Activated naive CD8-positive, alpha-beta T cell treated with anti-CD3 and anti-CD28 coated beads, Interleukin-2, amount 10 ng/mL, durations not matched to agents 7 days and 5 days (primary cell): ENCODE results near the gene NFIX. TPM values are rescaled to one million over a fixed set of nuclear protein-coding genes. Genes with fewer than 3 reads are reported as not detected.
"Not testable (repeated sequence)": the region's sequence is repeated elsewhere in the genome, so short reads cannot be mapped to it uniquely, and the experiment has no call there.

ENCODE experiments used
- ATAC-seq: fragments of 150-1000 bp; cut with Tn5 transposase; one replicate; pipeline ENCODE4 v1.10.0; 2021; ENCODE audit warnings: low read depth, moderate library complexity
- POLR2A ChIA-PET: fragments of 350-600 bp; sonication (Branson Sonifier 250); formaldehyde crosslinking; loops from one replicate; lab custom pipeline; 2021; ENCODE audit warnings: antibody characterized with exemption; lab: Charles Lee
- DNase-seq: peaks from one replicate; pipeline ENCODE4 v3.0.0; 2021
- H3K27ac Mint-ChIP-seq: one replicate; pipeline ENCODE4 v1.8.0; 2022; ENCODE audit warnings: mild to moderate bottlenecking, mixed read lengths
- H3K27me3 Mint-ChIP-seq: one replicate; pipeline ENCODE4 v1.8.0; 2022; ENCODE audit warnings: mild to moderate bottlenecking, moderate library complexity, mixed read lengths
- H3K36me3 Mint-ChIP-seq: one replicate; pipeline ENCODE4 v1.8.0; 2021; ENCODE audit warnings: mild to moderate bottlenecking, mixed read lengths
- H3K4me1 Mint-ChIP-seq: one replicate; pipeline ENCODE4 v1.8.0; 2021; ENCODE audit warnings: mixed read lengths
- H3K4me3 Mint-ChIP-seq: one replicate; pipeline ENCODE4 v1.8.0; 2022; ENCODE audit warnings: mild to moderate bottlenecking, moderate library complexity, mixed read lengths
- H3K9me3 Mint-ChIP-seq: one replicate; pipeline ENCODE4 v1.8.0; 2021; ENCODE audit warnings: mixed read lengths
- total RNA-seq, 2 experiments: library from RNA; stranded (reverse); gene quantifications; one replicate each; pipeline ENCODE4 v1.2.3, GENCODE V29; 2021

The NFIX gene
- total RNA-seq, 2 experiments from 2014 or later: 1.5 to 2.5 TPM

- no peaks in the 10 kb centered on the region for H3K36me3 Mint-ChIP-seq
- no peak for DNase-seq
- H3K27me3 Mint-ChIP-seq: no peaks in the 10 kb centered on the region
- POLR2A ChIA-PET: no interaction called here
- H3K27ac Mint-ChIP-seq: no peak within 1 kb of the TSS
- H3K9me3 Mint-ChIP-seq: no peaks in the 10 kb centered on the region
- ATAC-seq: no peak
- peaks cover 6% of the 10 kb centered on the region for H3K4me1 Mint-ChIP-seq
- no peak within 1 kb of the TSS for H3K4me3 Mint-ChIP-seq
These were observed 25.8 kb upstream of the NFIX start, which contains the start of gene DAND5 for GRCh38 chr19:12969292-12969988. TSS of gene DAND5 (plus strand) at chr19:12969576. CDS start at chr19:12969661, 85 bp downstream.

- Mint-ChIP-seq H3K9me3 (no peaks in the 10 kb centered on the region), H3K4me1 (peaks cover 2% of the 10 kb centered on the region), H3K27me3 (no peaks in the 10 kb centered on the region), H3K36me3 (no peaks in the 10 kb centered on the region), H3K4me3 (no peak overlapping the region), H3K27ac (no peak overlapping the region)
- no peak for ATAC-seq
- DNase-seq: no peak
- POLR2A ChIA-PET: no interaction called here
These were observed 25.0 kb upstream of the NFIX start for GRCh38 chr19:12970070-12970820.

- Mint-ChIP-seq H3K27ac (no peak overlapping the region), H3K36me3 (no peaks in the 10 kb centered on the region), H3K27me3 (peaks cover 7% of the 10 kb centered on the region), H3K4me3 (no peak overlapping the region), H3K4me1 (peaks cover 3% of the 10 kb centered on the region), H3K9me3 (no peaks in the 10 kb centered on the region)
- no peak for ATAC-seq
- POLR2A ChIA-PET: no interaction called here
- no peak for DNase-seq
These were observed 22.0 kb upstream of the NFIX start for GRCh38 chr19:12973236-12973635.

DNA sequence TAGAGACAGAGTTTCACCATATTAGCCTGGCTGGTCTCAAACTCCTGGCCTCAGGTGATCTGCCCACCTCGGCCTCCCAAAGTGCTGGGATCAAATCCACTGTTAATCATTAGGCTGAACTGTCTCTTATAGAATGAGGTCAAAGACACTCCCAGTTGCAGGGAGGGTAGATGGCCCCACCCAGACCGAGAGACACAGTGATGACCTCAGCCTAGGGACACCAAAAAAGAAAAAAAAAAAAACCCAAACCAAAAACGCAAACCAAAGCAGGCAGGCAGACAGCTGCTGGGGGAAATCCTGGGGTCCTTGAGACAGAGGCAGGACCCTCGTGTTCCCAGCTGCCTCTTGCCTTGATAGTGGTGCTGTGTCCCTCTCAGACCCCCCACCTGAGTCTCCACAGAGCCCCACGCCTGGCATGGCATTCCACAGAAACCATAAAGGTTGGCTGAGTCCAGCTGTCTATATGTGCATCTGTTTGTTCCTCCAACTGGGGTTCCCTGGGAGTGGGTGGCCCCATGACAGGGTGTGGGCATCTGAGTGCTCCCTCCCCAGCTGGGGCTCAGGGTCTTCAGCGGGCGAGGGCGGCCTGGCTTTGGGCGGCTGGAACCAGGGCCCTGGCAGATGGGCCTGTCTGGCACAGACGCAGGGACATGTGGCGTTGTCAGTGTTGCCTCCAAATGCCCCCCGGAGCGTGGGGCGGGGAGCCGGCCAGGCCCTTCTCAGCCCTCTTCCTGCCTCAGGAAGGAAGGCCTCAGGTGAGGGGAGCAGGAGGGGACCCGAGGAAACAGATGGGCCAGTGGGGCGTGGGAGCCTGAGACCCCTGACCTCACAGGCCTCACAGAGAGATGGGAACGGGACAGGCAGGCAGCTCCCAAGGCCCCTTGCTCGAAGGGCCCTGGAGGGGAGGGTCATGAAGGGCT lies 20.7 kb upstream of the NFIX start:
- Mint-ChIP-seq H3K4me1 (peaks cover 3% of the 10 kb centered on the region), H3K4me3 (no peak overlapping the region), H3K27me3 (peaks cover 7% of the 10 kb centered on the region), H3K27ac (no peak overlapping the region), H3K36me3 (no peaks in the 10 kb centered on the region), H3K9me3 (no peaks in the 10 kb centered on the region)
- no peak for DNase-seq
- POLR2A ChIA-PET: no interaction called here
- ATAC-seq: no peak

DNA sequence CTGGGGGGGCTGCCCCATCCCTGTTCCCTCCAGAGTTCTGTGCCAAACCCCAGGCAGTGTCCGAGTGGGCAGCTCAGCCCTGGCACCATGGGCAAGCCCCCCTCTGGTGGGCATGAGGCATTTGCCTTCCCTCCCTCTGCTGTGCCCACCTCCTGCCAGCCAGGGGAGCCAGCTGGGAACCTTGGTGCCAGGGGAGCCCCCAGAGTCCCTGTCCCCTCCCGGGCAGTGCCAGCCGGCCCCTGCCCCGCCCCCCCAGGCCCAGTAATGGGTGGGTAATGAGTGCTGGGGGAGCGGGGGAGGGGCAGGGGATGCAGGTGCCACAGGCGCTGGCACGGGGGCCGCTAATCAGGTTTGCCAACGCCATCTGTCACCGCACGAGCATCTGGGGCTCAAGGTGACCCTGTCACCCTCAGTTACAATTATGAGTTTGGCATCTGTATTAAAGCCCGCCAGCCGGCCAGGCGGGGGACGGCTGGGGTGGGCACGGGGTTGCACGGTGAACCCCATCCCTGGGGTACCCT lies 20.0 kb upstream of the NFIX start:
- POLR2A ChIA-PET: no interaction called here
- Mint-ChIP-seq H3K9me3 (no peaks in the 10 kb centered on the region), H3K4me1 (peaks cover 3% of the 10 kb centered on the region), H3K36me3 (no peaks in the 10 kb centered on the region), H3K27ac (no peak overlapping the region), H3K4me3 (no peak overlapping the region), H3K27me3 (peaks cover 7% of the 10 kb centered on the region)
- no peak for DNase-seq
- ATAC-seq: no peak

- H3K36me3 Mint-ChIP-seq, H3K4me1 Mint-ChIP-seq, POLR2A ChIA-PET, H3K27me3 Mint-ChIP-seq, H3K9me3 Mint-ChIP-seq, DNase-seq, H3K4me3 Mint-ChIP-seq, H3K27ac Mint-ChIP-seq, ATAC-seq: not testable (repeated sequence)
These were observed 19.2 kb upstream of the NFIX start for GRCh38 chr19:12976109-12976508.

DNA sequence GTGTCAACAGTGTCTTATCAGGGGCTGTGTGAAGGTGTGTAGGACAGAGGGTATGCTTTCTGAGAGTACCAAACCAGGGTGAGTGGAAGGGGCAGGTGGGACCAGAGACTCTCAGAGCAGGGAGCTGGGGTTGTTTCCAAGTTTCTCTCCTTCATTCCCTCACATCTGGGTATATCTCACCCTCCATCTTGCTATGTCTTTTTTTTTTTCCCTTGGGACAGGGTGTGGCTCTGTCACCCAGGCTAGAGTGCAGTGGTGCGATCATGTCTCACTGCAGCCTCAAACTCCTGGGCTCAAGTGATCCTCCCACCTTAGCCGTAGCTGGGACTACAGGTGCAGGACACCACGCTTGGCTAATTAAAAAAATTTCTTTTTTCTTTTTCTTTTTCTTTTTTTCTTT lies 15.3 kb upstream of the NFIX start:
- DNase-seq: no peak
- no peaks in the 10 kb centered on the region for H3K9me3 Mint-ChIP-seq
- H3K27me3 Mint-ChIP-seq: peaks cover 7% of the 10 kb centered on the region
- H3K4me3 Mint-ChIP-seq: no peak overlapping the region
- H3K4me1 Mint-ChIP-seq: peaks cover 3% of the 10 kb centered on the region
- POLR2A ChIA-PET: no interaction called here
- no peak overlapping the region for H3K27ac Mint-ChIP-seq
- H3K36me3 Mint-ChIP-seq: no peaks in the 10 kb centered on the region
- ATAC-seq: no peak

- Mint-ChIP-seq H3K9me3 (no peaks in the 10 kb centered on the region), H3K4me3 (no peak overlapping the region), H3K36me3 (no peaks in the 10 kb centered on the region), H3K4me1 (peaks cover 4% of the 10 kb centered on the region), H3K27me3 (peaks cover 2% of the 10 kb centered on the region), H3K27ac (no peak overlapping the region)
- ATAC-seq: no peak
- POLR2A ChIA-PET: no interaction called here
- DNase-seq: no peak
These were observed 12.6 kb upstream of the NFIX start for GRCh38 chr19:12982648-12983047.

DNA sequence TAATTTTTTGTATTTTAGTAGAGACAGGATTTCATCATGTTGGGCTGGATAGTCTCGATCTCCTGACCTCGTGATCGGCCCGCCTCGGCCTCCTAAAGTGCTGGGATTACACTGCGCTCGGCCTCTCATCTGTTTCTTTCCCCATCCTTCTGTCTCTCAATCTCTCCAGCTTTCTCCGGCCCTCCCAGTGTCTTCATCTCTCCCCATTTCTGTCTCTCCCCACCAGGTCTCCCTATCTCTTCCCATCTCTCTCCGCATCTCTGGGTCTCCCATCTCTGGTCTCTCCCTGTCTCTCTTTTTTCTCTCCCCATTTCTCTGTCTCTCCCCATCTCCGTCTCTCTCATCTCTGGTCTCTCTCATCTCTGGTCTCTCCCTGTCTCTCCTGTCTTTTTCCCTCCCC lies 12.2 kb upstream of the NFIX start:
- Mint-ChIP-seq H3K9me3 (no peaks in the 10 kb centered on the region), H3K36me3 (no peaks in the 10 kb centered on the region), H3K27me3 (no peaks in the 10 kb centered on the region), H3K4me3 (no peak overlapping the region), H3K4me1 (peaks cover 2% of the 10 kb centered on the region), H3K27ac (no peak overlapping the region)
- ATAC-seq (no peak), DNase-seq (no peak)
- POLR2A ChIA-PET: no interaction called here

DNA sequence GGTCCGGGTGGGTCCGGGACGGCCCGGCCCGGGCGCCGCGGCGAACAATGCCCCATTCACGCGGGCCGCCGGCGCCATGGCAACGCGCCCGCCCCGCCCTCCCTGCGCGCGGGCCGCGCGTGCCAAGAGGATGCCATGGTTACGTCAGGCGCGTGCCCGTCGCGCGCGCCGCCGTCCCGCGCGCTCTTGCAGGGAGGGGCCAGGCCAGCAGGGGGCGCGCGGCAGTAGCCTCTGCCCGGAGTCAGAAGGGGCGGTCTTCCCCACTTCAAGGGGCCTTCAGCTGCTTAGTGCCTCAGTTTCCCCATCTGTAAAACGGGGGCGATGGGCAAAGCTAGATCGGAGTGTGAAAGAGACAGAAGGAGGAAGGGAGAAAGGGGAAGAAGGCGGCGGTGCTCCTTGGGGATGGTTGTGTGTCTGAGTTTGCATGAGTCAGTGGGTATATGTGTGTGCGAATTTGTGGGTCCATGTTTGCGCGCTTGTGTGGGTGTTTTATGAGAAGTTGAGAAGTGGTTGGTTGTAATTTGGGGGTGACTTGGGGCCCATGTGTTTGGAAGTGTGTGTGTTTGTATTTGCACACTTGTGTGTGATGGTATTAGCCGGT lies 11.6 kb upstream of the NFIX start:
- Mint-ChIP-seq H3K4me1 (peaks cover 2% of the 10 kb centered on the region), H3K27ac (no peak overlapping the region), H3K4me3 (no peak overlapping the region), H3K36me3 (no peaks in the 10 kb centered on the region), H3K27me3 (no peaks in the 10 kb centered on the region), H3K9me3 (no peaks in the 10 kb centered on the region)
- DNase-seq (peak; percentile 93), ATAC-seq (peak; percentile 77)
- POLR2A ChIA-PET: no interaction called here

- H3K36me3 Mint-ChIP-seq: no peaks in the 10 kb centered on the region
- POLR2A ChIA-PET: interaction anchor here (1.5 kb wide), 1 partner anchor 77 kb away, joined by 7 read pairs; no protein-coding TSS in a partner anchor
These were observed 11.1 kb upstream of the NFIX start for GRCh38 chr19:12984143-12984627.

DNA sequence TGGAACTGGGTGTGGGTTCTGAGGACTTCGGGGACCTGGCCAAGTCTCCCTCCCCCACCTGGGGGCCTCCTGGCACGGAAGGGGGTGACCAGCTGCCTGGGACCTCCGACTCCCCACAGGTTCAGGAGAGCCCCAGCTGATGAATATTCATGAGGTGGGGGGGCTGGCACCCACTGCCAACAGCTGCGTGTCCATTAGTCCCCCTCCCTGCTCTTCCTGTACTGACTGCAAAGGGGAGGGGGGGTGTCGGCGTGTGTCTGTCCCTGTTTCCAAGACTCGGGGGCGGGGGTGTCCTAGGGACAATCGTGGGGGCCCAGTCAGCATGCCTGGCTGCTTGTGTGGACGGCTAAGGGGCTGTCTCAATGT lies 10.6 kb upstream of the NFIX start:
- Mint-ChIP-seq H3K4me3 (no peak overlapping the region), H3K27ac (no peak overlapping the region), H3K4me1 (peaks cover 2% of the 10 kb centered on the region), H3K36me3 (no peaks in the 10 kb centered on the region), H3K9me3 (no peaks in the 10 kb centered on the region), H3K27me3 (no peaks in the 10 kb centered on the region)
- POLR2A ChIA-PET: interaction anchor here (1.5 kb wide), 1 partner anchor 76 kb away, joined by 7 read pairs; no protein-coding TSS in a partner anchor
- ATAC-seq (no peak), DNase-seq (no peak)

More at GRCh38 chr19:12984143-12984627, 11.1 kb upstream of the NFIX start:
- Mint-ChIP-seq H3K9me3 (no peaks in the 10 kb centered on the region), H3K4me1 (peaks cover 2% of the 10 kb centered on the region), H3K27me3 (no peaks in the 10 kb centered on the region), H3K4me3 (no peak overlapping the region), H3K27ac (no peak overlapping the region)
- DNase-seq: no peak
- no peak for ATAC-seq
